ENCODE data around the gene SERINC3. TPM values are rescaled to one million over a fixed set of nuclear protein-coding genes. Genes with fewer than 3 reads are reported as not detected.
"Not testable (repeated sequence)": the region's sequence is repeated elsewhere in the genome, so short reads cannot be mapped to it uniquely, and the experiment has no call there.

The SERINC3 gene
- total and polyA plus RNA-seq, 10 of the 15 experiments (the other 5 are each of a cell fraction or from before 2014, with no cell fraction given) = 24.5 to 96.8 (median 38.8) TPM

- TF ChIP-seq YY1 (IDR thresholded peaks at IDR 0.05; ENCODE audit: low read depth, low read length) (peak; percentile 36; the same call in 1 of the 2 replicates), GABPA (IDR thresholded peaks at IDR 0.05; ENCODE audit: low read depth) (peak; percentile 87), IKZF1 (conservative IDR thresholded peaks at IDR 0.05) (peak; percentile 69), FOS (IDR thresholded peaks at IDR 0.05; ENCODE audit: borderline replicate concordance, extremely low read depth, insufficient read length) (no peak), TCF12 (IDR thresholded peaks at IDR 0.05; ENCODE audit: low read depth, low read length) (no peak), GATAD2B (conservative IDR thresholded peaks at IDR 0.05; ENCODE audit: low read depth) (0 out of 2 replicates have a peak, but pooled peaks have one; percentile 82)
Observed at GRCh38 chr20:44475694-44476560, 45.9 kb downstream of the SERINC3 start, which contains the start of gene TTPAL (continued).

- Histone ChIP-seq H3K36me3 (ENCODE audit: control insufficient read depth in 2 of 2, insufficient read depth in 2 of 2, low read length in 1 of 2) (no peaks in the 10 kb centered on the region; a peak in 2 of 4 replicates), H4K20me1 (ENCODE audit: control insufficient read depth, insufficient read depth) (no peaks in the 10 kb centered on the region), H3K27ac (ENCODE audit: control insufficient read depth, insufficient read depth) (no peak overlapping the region; the same call in 1 of the 2 replicates), H2AFZ (ENCODE audit: control insufficient read depth, low read depth, low read length) (peak overlapping the region; percentile 94), H3K79me2 (ENCODE audit: control insufficient read depth, insufficient read depth, low read length) (peaks cover 15% of the 10 kb centered on the region), H3K27me3 (replicated peaks in 1 of 2; ENCODE audit: control insufficient read depth in 2 of 2, insufficient read depth in 2 of 2, low read length in 1 of 2) (no peaks in the 10 kb centered on the region), H3K4me3 (peak overlapping the region; percentile 75; the same call in 1 of the 2 replicates), H3K9me3 (replicated peaks; ENCODE audit: control insufficient read depth, insufficient read depth, low read length) (no peaks in the 10 kb centered on the region), H3K4me2 (ENCODE audit: control insufficient read depth, insufficient read depth) (peak overlapping the region; percentile 93), H3K4me1 (ENCODE audit: control insufficient read depth, insufficient read depth, low read length) (no peaks in the 10 kb centered on the region; the same call in 1 of the 2 replicates), H3K9ac (ENCODE audit: control insufficient read depth, insufficient read depth, low read length) (peak overlapping the region; percentile 95)
- ATAC-seq (no peak), FAIRE-seq (no peak), DNase-seq (ENCODE audit: low read depth, low spot score) (no peak)
- in situ Hi-C loops (cut with MboI) (no loop called here), intact Hi-C loops (cut with micrococcal nuclease; ENCODE audit: unreplicated experiment) (loop anchor here (5.0 kb wide), 2 partner anchors 112 to 137 kb away; no protein-coding TSS in a partner anchor)
- POLR2A ChIA-PET = interaction anchor here (0.6 to 2.4 kb wide), 3 partner anchors 42 to 175 kb away, joined by 3 to 12 read pairs (median 3); partner anchors contain the start of gene SERINC3
- SMC1A ChIA-PET (ENCODE audit: uncharacterized antibody, unreplicated experiment) = interaction anchor here (0.8 to 2.8 kb wide), 10 partner anchors 19 to 262 kb away, joined by 3 to 13 read pairs (median 4); partner anchors contain the start of gene SERINC3
- BruUV-seq (replicated peaks) = TSS peak; percentile 66
- no peak for TF ChIP-seq PAX8 (IDR thresholded peaks at IDR 0.05)
- TF ChIP-seq, protein P1, sequence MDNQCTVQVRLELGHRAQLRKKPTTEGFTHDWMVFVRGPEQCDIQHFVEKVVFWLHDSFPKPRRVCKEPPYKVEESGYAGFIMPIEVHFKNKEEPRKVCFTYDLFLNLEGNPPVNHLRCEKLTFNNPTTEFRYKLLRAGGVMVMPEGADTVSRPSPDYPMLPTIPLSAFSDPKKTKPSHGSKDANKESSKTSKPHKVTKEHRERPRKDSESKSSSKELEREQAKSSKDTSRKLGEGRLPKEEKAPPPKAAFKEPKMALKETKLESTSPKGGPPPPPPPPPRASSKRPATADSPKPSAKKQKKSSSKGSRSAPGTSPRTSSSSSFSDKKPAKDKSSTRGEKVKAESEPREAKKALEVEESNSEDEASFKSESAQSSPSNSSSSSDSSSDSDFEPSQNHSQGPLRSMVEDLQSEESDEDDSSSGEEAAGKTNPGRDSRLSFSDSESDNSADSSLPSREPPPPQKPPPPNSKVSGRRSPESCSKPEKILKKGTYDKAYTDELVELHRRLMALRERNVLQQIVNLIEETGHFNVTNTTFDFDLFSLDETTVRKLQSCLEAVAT (IDR thresholded peaks at IDR 0.05) = no peak
- TF ChIP-seq, protein P2, sequence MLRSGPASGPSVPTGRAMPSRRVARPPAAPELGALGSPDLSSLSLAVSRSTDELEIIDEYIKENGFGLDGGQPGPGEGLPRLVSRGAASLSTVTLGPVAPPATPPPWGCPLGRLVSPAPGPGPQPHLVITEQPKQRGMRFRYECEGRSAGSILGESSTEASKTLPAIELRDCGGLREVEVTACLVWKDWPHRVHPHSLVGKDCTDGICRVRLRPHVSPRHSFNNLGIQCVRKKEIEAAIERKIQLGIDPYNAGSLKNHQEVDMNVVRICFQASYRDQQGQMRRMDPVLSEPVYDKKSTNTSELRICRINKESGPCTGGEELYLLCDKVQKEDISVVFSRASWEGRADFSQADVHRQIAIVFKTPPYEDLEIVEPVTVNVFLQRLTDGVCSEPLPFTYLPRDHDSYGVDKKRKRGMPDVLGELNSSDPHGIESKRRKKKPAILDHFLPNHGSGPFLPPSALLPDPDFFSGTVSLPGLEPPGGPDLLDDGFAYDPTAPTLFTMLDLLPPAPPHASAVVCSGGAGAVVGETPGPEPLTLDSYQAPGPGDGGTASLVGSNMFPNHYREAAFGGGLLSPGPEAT (IDR thresholded peaks at IDR 0.05; ENCODE audit: low read depth) = peak; percentile 26; the same call in 1 of the 2 replicates
- no peak for TF ChIP-seq RUNX3 (IDR thresholded peaks at IDR 0.05; ENCODE audit: low read length)
- TF ChIP-seq RBBP5 (conservative IDR thresholded peaks at IDR 0.05) = no peak
- CTCF ChIA-PET = interaction anchor here (0.8 to 2.0 kb wide), 10 partner anchors 14 to 208 kb away, joined by 3 to 15 read pairs (median 4); partner anchors contain the start of gene SERINC3
- 50% methylated on average over 2 of the region's 2 CpGs for WGBS (ENCODE audit: insufficient coverage, insufficient replicate concordance, low lambda C conversion rate, missing lambda C conversion rate)
- RAD21 ChIA-PET (ENCODE audit: unreplicated experiment) = interaction anchor here (0.6 to 1.7 kb wide), 13 partner anchors 14 to 208 kb away, joined by 3 to 14 read pairs (median 3); partner anchors contain the start of gene SERINC3
Observed at GRCh38 chr20:44475372-44475693, 46.5 kb downstream of the SERINC3 start.

DNA sequence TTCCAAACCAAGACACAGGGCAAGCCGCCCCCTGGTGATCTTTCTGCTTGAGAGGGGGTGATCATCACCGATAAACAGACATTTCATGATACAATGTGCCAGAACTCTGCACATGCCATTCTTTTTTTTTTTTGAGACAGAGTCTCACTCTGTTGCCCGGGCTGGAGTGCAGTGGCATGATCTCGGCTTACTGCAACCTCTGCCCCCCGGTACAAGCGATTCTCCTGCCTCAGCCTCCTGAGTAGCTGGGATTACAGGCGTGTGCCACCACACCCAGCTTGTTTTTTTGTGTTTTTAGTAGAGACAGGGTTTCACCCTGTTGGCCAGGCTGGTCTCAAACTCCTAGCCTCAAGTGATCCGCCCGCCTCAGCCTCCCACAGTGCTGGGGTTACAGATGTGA, 49.6 kb downstream of the SERINC3 start:
- H3K27ac ChIP-seq (ENCODE audit: control insufficient read depth, insufficient read depth); POLR2A ChIA-PET; intact Hi-C loops (cut with micrococcal nuclease; ENCODE audit: unreplicated experiment): not testable (repeated sequence)

More for the DNA sequence above, 49.6 kb downstream of the SERINC3 start:
- DNase-seq (ENCODE audit: low read depth, low spot score); H3K4me2 ChIP-seq (ENCODE audit: control insufficient read depth, insufficient read depth); H2AFZ ChIP-seq (ENCODE audit: control insufficient read depth, low read depth, low read length); H3K4me1 ChIP-seq (ENCODE audit: control insufficient read depth, insufficient read depth, low read length); H4K20me1 ChIP-seq (ENCODE audit: control insufficient read depth, insufficient read depth); H3K27me3 ChIP-seq (replicated peaks in 1 of 2; ENCODE audit: control insufficient read depth in 2 of 2, insufficient read depth in 2 of 2, low read length in 1 of 2); BruUV-seq (replicated peaks); H3K9ac ChIP-seq (ENCODE audit: control insufficient read depth, insufficient read depth, low read length); H3K4me3 ChIP-seq; FAIRE-seq; in situ Hi-C loops (cut with MboI); H3K9me3 ChIP-seq (replicated peaks; ENCODE audit: control insufficient read depth, insufficient read depth, low read length); ATAC-seq; H3K36me3 ChIP-seq (ENCODE audit: control insufficient read depth in 2 of 2, insufficient read depth in 2 of 2, low read length in 1 of 2): not testable (repeated sequence)
- ChIA-PET RAD21 (ENCODE audit: unreplicated experiment) (interaction anchor here (1.3 kb wide), 1 partner anchor 138 kb away, joined by 4 read pairs; no protein-coding TSS in a partner anchor), CTCF (interaction anchor here (1.3 kb wide), 1 partner anchor 138 kb away, joined by 5 read pairs; no protein-coding TSS in a partner anchor), SMC1A (ENCODE audit: uncharacterized antibody, unreplicated experiment) (interaction anchor here (1.3 to 1.4 kb wide), 2 partner anchors 14 to 42 kb away, joined by 3 read pairs; no protein-coding TSS in a partner anchor)
- H3K79me2 ChIP-seq (ENCODE audit: control insufficient read depth, insufficient read depth, low read length) = peaks cover 15% of the 10 kb centered on the region
- 64% methylated on average over 9 of the region's 9 CpGs for WGBS (ENCODE audit: insufficient coverage, insufficient replicate concordance, low lambda C conversion rate, missing lambda C conversion rate)
